ENCODE data around the gene MRPS23. TPM values are rescaled to one million over a fixed set of nuclear protein-coding genes. Genes with fewer than 3 reads are reported as not detected.

The MRPS23 gene
- total and polyA plus RNA-seq, 2 experiments from 2014 or later: 53.2 to 74.5 TPM

- no peak for TF ChIP-seq ETS1 (IDR thresholded peaks at IDR 0.05)
- TF ChIP-seq EZH2phosphoT487 (IDR thresholded peaks at IDR 0.05; ENCODE audit: unreplicated experiment): no peak
- no peak for TF ChIP-seq NANOG (IDR thresholded peaks at IDR 0.05; ENCODE audit: borderline replicate concordance)
- no peak for TF ChIP-seq CTCF (conservative IDR thresholded peaks at IDR 0.05; ENCODE audit: low read depth in 2 of 2)
- no peak for TF ChIP-seq EZH2 (IDR thresholded peaks at IDR 0.05; ENCODE audit: low read depth, unreplicated experiment)
- TF ChIP-seq, protein P1, sequence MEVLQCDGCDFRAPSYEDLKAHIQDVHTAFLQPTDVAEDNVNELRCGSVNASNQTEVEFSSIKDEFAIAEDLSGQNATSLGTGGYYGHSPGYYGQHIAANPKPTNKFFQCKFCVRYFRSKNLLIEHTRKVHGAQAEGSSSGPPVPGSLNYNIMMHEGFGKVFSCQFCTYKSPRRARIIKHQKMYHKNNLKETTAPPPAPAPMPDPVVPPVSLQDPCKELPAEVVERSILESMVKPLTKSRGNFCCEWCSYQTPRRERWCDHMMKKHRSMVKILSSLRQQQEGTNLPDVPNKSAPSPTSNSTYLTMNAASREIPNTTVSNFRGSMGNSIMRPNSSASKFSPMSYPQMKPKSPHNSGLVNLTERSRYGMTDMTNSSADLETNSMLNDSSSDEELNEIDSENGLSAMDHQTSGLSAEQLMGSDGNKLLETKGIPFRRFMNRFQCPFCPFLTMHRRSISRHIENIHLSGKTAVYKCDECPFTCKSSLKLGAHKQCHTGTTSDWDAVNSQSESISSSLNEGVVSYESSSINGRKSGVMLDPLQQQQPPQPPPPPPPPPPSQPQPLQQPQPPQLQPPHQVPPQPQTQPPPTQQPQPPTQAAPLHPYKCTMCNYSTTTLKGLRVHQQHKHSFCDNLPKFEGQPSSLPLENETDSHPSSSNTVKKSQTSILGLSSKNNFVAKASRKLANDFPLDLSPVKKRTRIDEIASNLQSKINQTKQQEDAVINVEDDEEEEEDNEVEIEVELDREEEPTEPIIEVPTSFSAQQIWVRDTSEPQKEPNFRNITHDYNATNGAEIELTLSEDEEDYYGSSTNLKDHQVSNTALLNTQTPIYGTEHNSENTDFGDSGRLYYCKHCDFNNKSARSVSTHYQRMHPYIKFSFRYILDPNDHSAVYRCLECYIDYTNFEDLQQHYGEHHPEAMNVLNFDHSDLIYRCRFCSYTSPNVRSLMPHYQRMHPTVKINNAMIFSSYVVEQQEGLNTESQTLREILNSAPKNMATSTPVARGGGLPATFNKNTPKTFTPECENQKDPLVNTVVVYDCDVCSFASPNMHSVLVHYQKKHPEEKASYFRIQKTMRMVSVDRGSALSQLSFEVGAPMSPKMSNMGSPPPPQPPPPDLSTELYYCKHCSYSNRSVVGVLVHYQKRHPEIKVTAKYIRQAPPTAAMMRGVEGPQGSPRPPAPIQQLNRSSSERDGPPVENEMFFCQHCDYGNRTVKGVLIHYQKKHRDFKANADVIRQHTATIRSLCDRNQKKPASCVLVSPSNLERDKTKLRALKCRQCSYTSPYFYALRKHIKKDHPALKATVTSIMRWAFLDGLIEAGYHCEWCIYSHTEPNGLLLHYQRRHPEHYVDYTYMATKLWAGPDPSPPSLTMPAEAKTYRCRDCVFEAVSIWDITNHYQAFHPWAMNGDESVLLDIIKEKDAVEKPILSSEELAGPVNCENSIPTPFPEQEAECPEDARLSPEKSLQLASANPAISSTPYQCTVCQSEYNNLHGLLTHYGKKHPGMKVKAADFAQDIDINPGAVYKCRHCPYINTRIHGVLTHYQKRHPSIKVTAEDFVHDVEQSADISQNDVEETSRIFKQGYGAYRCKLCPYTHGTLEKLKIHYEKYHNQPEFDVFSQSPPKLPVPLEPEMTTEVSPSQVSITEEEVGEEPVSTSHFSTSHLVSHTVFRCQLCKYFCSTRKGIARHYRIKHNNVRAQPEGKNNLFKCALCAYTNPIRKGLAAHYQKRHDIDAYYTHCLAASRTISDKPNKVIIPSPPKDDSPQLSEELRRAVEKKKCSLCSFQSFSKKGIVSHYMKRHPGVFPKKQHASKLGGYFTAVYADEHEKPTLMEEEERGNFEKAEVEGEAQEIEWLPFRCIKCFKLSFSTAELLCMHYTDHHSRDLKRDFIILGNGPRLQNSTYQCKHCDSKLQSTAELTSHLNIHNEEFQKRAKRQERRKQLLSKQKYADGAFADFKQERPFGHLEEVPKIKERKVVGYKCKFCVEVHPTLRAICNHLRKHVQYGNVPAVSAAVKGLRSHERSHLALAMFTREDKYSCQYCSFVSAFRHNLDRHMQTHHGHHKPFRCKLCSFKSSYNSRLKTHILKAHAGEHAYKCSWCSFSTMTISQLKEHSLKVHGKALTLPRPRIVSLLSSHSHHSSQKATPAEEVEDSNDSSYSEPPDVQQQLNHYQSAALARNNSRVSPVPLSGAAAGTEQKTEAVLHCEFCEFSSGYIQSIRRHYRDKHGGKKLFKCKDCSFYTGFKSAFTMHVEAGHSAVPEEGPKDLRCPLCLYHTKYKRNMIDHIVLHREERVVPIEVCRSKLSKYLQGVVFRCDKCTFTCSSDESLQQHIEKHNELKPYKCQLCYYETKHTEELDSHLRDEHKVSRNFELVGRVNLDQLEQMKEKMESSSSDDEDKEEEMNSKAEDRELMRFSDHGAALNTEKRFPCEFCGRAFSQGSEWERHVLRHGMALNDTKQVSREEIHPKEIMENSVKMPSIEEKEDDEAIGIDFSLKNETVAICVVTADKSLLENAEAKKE (CRISPR knock-in tag; IDR thresholded peaks at IDR 0.05): no peak
- TF ChIP-seq REST (IDR thresholded peaks at IDR 0.05; ENCODE audit: unreplicated experiment): no peak
- TF ChIP-seq CREB1 (CRISPR knock-in tag; IDR thresholded peaks at IDR 0.05; ENCODE audit: low read depth): no peak
- TF ChIP-seq JUNB (IDR thresholded peaks at IDR 0.05; ENCODE audit: unreplicated experiment): no peak
- H3K9me3 Mint-ChIP-seq: no peaks in the 10 kb centered on the region
- no peak for DNase-seq (ENCODE audit: low spot score)
- Histone ChIP-seq H3K27me3 (ENCODE audit: insufficient read depth) (peaks cover 10% of the 10 kb centered on the region; the same call in 1 of the 2 replicates), H2AFZ (no peak overlapping the region), H3K36me3 (ENCODE audit: insufficient read depth) (no peaks in the 10 kb centered on the region), H3K4me3 (no peak overlapping the region), H3K27ac (ENCODE audit: low read depth) (no peak overlapping the region), H3K9me2 (ENCODE audit: insufficient read depth) (no peaks in the 10 kb centered on the region), H3K4me2 (no peak overlapping the region), H4K20me1 (replicated peaks; ENCODE audit: insufficient read depth) (no peaks in the 10 kb centered on the region), H3K4me1 (ENCODE audit: insufficient read depth) (peaks cover 2% of the 10 kb centered on the region; the same call in 1 of the 2 replicates), H3F3A (replicated peaks; ENCODE audit: low read depth) (no peaks in the 10 kb centered on the region), H3K79me2 (replicated peaks; ENCODE audit: insufficient read depth) (no peaks in the 10 kb centered on the region)
- H3K4me1 Mint-ChIP-seq: no peaks in the 10 kb centered on the region
- ATAC-seq: no peak
- peaks cover 4% of the 10 kb centered on the region for H3K27me3 Mint-ChIP-seq (ENCODE audit: insufficient read depth, low read depth, poor library complexity)
- no peak overlapping the region for H3K4me3 Mint-ChIP-seq
- no peaks in the 10 kb centered on the region for H3K36me3 Mint-ChIP-seq (ENCODE audit: low read depth)
- no peak overlapping the region for H3K27ac Mint-ChIP-seq
Measured at GRCh38 chr17:57788725-57789124, 61.1 kb downstream of the MRPS23 start.
